ENCODE results near the gene CDX1.

DNA sequence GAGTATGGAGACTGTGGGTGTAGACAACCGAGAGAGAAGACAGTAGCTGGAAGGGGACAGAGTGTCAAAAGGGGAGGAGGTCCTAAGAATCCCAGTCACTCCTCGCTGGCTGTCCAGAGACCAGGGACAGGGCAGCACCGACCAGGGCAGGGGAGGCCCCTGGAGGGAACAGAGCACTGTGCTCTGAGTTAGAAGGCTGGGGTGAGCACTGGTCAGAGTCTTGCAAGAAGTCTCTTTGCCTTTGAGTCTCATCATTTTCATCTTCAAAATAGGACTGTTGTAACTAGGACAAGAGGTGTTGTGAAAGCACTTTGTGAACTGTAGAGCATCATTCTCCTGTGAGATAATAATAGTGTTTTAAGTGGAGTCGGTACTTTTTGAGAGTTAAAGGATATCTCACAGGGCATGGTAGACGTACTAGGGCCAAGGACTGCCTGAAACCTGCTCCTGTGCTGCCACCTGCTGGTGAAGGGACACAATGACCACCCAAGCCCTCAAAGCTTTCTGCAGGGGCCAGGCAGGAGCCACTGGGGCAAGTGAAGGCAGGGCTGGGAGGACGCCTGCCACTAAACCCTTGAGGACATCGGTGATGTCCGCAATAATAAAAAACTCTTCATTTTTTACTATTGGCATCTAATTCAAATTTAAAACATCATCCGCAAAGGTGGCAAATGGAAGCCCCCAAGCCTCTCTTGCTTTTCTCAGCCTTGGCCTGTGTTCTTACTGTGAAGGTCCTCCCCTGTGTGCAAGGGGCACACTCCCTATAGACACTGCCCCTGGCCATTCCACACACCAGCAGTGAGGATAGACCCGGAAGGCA, 51.5 kb downstream of the CDX1 start:
- TF ChIP-seq, protein P1, sequence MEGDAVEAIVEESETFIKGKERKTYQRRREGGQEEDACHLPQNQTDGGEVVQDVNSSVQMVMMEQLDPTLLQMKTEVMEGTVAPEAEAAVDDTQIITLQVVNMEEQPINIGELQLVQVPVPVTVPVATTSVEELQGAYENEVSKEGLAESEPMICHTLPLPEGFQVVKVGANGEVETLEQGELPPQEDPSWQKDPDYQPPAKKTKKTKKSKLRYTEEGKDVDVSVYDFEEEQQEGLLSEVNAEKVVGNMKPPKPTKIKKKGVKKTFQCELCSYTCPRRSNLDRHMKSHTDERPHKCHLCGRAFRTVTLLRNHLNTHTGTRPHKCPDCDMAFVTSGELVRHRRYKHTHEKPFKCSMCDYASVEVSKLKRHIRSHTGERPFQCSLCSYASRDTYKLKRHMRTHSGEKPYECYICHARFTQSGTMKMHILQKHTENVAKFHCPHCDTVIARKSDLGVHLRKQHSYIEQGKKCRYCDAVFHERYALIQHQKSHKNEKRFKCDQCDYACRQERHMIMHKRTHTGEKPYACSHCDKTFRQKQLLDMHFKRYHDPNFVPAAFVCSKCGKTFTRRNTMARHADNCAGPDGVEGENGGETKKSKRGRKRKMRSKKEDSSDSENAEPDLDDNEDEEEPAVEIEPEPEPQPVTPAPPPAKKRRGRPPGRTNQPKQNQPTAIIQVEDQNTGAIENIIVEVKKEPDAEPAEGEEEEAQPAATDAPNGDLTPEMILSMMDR (IDR thresholded peaks at IDR 0.05 in 4 of 5, conservative IDR thresholded peaks at IDR 0.05 in 1 of 5) = peak; percentile 90 to 97 (median 93)
- TF ChIP-seq POLR2A (IDR thresholded peaks at IDR 0.05) = no peak
